Measurements from ENCODE around the gene DHRS12.

The DHRS12 gene

GRCh38 chr13:51782026-51782710 is 21.8 kb downstream of the DHRS12 start:
- DNase-seq: no peak

- no peak for DNase-seq
Observed at GRCh38 chr13:51781246-51782022, 22.5 kb downstream of the DHRS12 start.

- DNase-seq: no peak
Observed at GRCh38 chr13:51780099-51780498, 23.9 kb downstream of the DHRS12 start.

- no peak for DNase-seq
Observed at GRCh38 chr13:51778392-51778791, 25.6 kb downstream of the DHRS12 start.

- DNase-seq: no peak
Observed at GRCh38 chr13:51777921-51778320, 26.0 kb downstream of the DHRS12 start.

GRCh38 chr13:51776179-51776578 is 27.8 kb downstream of the DHRS12 start:
- no peak for DNase-seq

GRCh38 chr13:51773515-51773914 is 30.4 kb downstream of the DHRS12 start:
- DNase-seq: no peak

- DNase-seq: no peak
Observed at GRCh38 chr13:51772781-51773180, 31.2 kb downstream of the DHRS12 start.

GRCh38 chr13:51772105-51772455 is 31.9 kb downstream of the DHRS12 start:
- no peak for DNase-seq

- DNase-seq: no peak
Observed at GRCh38 chr13:51771418-51772104, 32.4 kb downstream of the DHRS12 start.

GRCh38 chr13:51770681-51771417 is 33.1 kb downstream of the DHRS12 start:
- no peak for DNase-seq

GRCh38 chr13:51770160-51770559 is 33.8 kb downstream of the DHRS12 start:
- no peak for DNase-seq

- DNase-seq: no peak
Observed at GRCh38 chr13:51769455-51770127, 34.4 kb downstream of the DHRS12 start.

- peak; percentile 12 for DNase-seq
Observed at GRCh38 chr13:51768976-51769375, 35.0 kb downstream of the DHRS12 start.

GRCh38 chr13:51768378-51768921 is 35.5 kb downstream of the DHRS12 start:
- DNase-seq: no peak

GRCh38 chr13:51767100-51767499 is 36.9 kb downstream of the DHRS12 start:
- no peak for DNase-seq

GRCh38 chr13:51765142-51765515 is 38.8 kb downstream of the DHRS12 start:
- no peak for DNase-seq

GRCh38 chr13:51764184-51765141 is 39.5 kb downstream of the DHRS12 start:
- no peak for DNase-seq

- DNase-seq: no peak
Observed at GRCh38 chr13:51763486-51763885, 40.5 kb downstream of the DHRS12 start.

- DNase-seq: no peak
Observed at GRCh38 chr13:51761643-51762350, 42.2 kb downstream of the DHRS12 start.

All from right kidney (tissue), 1 donor.